Measurements from ENCODE around the gene LIFR. TPM values are rescaled to one million over a fixed set of nuclear protein-coding genes. Genes with fewer than 3 reads are reported as not detected.
"Not testable (repeated sequence)": the region's sequence is repeated elsewhere in the genome, so short reads cannot be mapped to it uniquely, and the experiment has no call there.

LIFR gene
- total and polyA plus RNA-seq, 10 donors = 6.8 to 191 (median 93.3) TPM

GRCh38 chr5:38601863-38602298 is 45.4 kb upstream of the LIFR start:
- Histone ChIP-seq H3K4me3 (no peak overlapping the region), H3K9me3 (no peaks in the 10 kb centered on the region), H3K27me3 (replicated peaks in 1 of 7) (no peaks in the 10 kb centered on the region), H3K27ac (no peak overlapping the region), H3K4me1 (peaks cover 0 to 10% (median 1%) of the 10 kb centered on the region in 6 donors), H3K36me3 (no peaks in the 10 kb centered on the region)
- intact Hi-C loops (cut with DNase I; ENCODE audit: low total_unique reads) = no loop called here
- 74 to 88% (median 79%) methylated on average over 4 of the region's 4 CpGs for WGBS, 5 donors
- TF ChIP-seq CTCF (IDR thresholded peaks at IDR 0.05 in 8 of 11, conservative IDR thresholded peaks at IDR 0.05 in 3 of 11) (no peak), POLR2AphosphoS5 (IDR thresholded peaks at IDR 0.05) (no peak), POLR2A (IDR thresholded peaks at IDR 0.05) (no peak)
- DNase-seq = no peak

GRCh38 chr5:38601133-38601862 is 44.9 kb upstream of the LIFR start:
- Histone ChIP-seq H3K27me3 (replicated peaks in 1 of 7) (no peaks in the 10 kb centered on the region), H3K36me3 (no peaks in the 10 kb centered on the region), H3K4me3 (no peak overlapping the region), H3K27ac (peak overlapping the region in 1 of 8 donors; percentile 7), H3K4me1 (peaks cover 0 to 10% (median 2%) of the 10 kb centered on the region in 6 donors), H3K9me3 (no peaks in the 10 kb centered on the region)
- DNase-seq = no peak
- 59 to 73% (median 61%) methylated on average over 5 of the region's 5 CpGs for WGBS, 5 donors
- intact Hi-C loops (cut with DNase I; ENCODE audit: low total_unique reads) = no loop called here
- TF ChIP-seq POLR2A (IDR thresholded peaks at IDR 0.05) (no peak), POLR2AphosphoS5 (IDR thresholded peaks at IDR 0.05) (no peak), CTCF (IDR thresholded peaks at IDR 0.05 in 8 of 11, conservative IDR thresholded peaks at IDR 0.05 in 3 of 11) (no peak)

- H3K9me3 ChIP-seq = no peaks in the 10 kb centered on the region
- TF ChIP-seq POLR2A (IDR thresholded peaks at IDR 0.05) (no peak), POLR2AphosphoS5 (IDR thresholded peaks at IDR 0.05) (no peak), CTCF (IDR thresholded peaks at IDR 0.05 in 8 of 11, conservative IDR thresholded peaks at IDR 0.05 in 3 of 11) (no peak)
- intact Hi-C loops (cut with DNase I; ENCODE audit: low total_unique reads) = no loop called here
- WGBS, 5 donors = 74 to 92% (median 88%) methylated on average over 3 of the region's 3 CpGs
- no peaks in the 10 kb centered on the region for H3K36me3 ChIP-seq
- peak overlapping the region in 1 of 8 donors; percentile 7 for H3K27ac ChIP-seq
- DNase-seq = no peak
- H3K4me3 ChIP-seq = no peak overlapping the region
- H3K27me3 ChIP-seq (replicated peaks in 1 of 7) = no peaks in the 10 kb centered on the region
- peaks cover 0 to 10% (median 2%) of the 10 kb centered on the region in 6 donors for H3K4me1 ChIP-seq
Observed at GRCh38 chr5:38600329-38601045, 44.0 kb upstream of the LIFR start.

- H3K9me3 ChIP-seq; intact Hi-C loops (cut with DNase I; ENCODE audit: low total_unique reads); DNase-seq; H3K4me3 ChIP-seq; H3K27ac ChIP-seq; H3K36me3 ChIP-seq; H3K27me3 ChIP-seq (replicated peaks in 1 of 7): not testable (repeated sequence)
- H3K4me1 ChIP-seq = peaks cover 0 to 10% (median 2%) of the 10 kb centered on the region in 6 donors
Observed at GRCh38 chr5:38599751-38600150, 43.3 kb upstream of the LIFR start.
